SK-N-SH treated with all-trans-retinoic acid at 6 μM for 48 hours (cell line): Measurements from ENCODE around the gene SERPINF2.
"Not testable (repeated sequence)": the region's sequence is repeated elsewhere in the genome, so short reads cannot be mapped to it uniquely, and the experiment has no call there.

ENCODE experiments used
- ATAC-seq: fragments of 200-7000 bp; cut with Tn5 transposase; 3 replicates; pipeline ENCODE4 v1.9.1; 2020; ENCODE audit warnings: mild to moderate bottlenecking, moderate library complexity
- ARNTL ChIP-seq: fragments of 450-650 bp; formaldehyde crosslinking; IDR thresholded peaks from 2 replicates; pipeline ENCODE4 v1.5.0; 2020; ENCODE audit warnings: low read depth, mild to moderate bottlenecking, moderate library complexity, borderline replicate concordance
- BACH2 ChIP-seq: fragments of 250-450 bp; sonication (Bioruptor Pico); IDR thresholded peaks from 2 replicates; pipeline ENCODE4 v1.9.0; 2021; ENCODE audit warnings: mild to moderate bottlenecking, borderline replicate concordance
- CREB5 ChIP-seq: fragments of 250-450 bp; sonication (Bioruptor Pico); IDR thresholded peaks from 2 replicates; pipeline ENCODE4 v1.5.1; 2020; ENCODE audit warnings: low read depth, mild to moderate bottlenecking, moderate library complexity
- CSDC2 ChIP-seq: fragments of 250-450 bp; sonication (Bioruptor Pico); IDR thresholded peaks from 2 replicates; pipeline ENCODE4 v1.5.0; 2020; ENCODE audit warnings: mild to moderate bottlenecking, moderate library complexity
- CSRNP3 ChIP-seq: fragments of 250-450 bp; sonication (Bioruptor Pico); IDR thresholded peaks from 2 replicates; pipeline ENCODE4 v1.5.1; 2021; ENCODE audit warnings: mild to moderate bottlenecking, moderate library complexity
- ESRRG ChIP-seq: fragments of 250-450 bp; sonication (Bioruptor Pico); IDR thresholded peaks from 2 replicates; pipeline ENCODE4 v1.6.1; 2021; ENCODE audit warnings: mild to moderate bottlenecking
- GLIS3 ChIP-seq: fragments of 250-450 bp; sonication (Bioruptor Pico); IDR thresholded peaks from 2 replicates; pipeline ENCODE4 v1.5.0; 2020; ENCODE audit warnings: mild to moderate bottlenecking, moderate library complexity
- ISL1 ChIP-seq: fragments of 250-450 bp; sonication (Bioruptor Pico); IDR thresholded peaks from 2 replicates; pipeline ENCODE4 v2.1.2; 2022; ENCODE audit warnings: mild to moderate bottlenecking, moderate library complexity
- OSR1 ChIP-seq: fragments of 250-450 bp; sonication (Bioruptor Pico); IDR thresholded peaks from 2 replicates; pipeline ENCODE4 v1.8.0; 2022; ENCODE audit warnings: moderate library complexity, mild to moderate bottlenecking, inconsistent platforms
- PATZ1 ChIP-seq: fragments of 250-450 bp; sonication (Bioruptor Pico); IDR thresholded peaks from 2 replicates; pipeline ENCODE4 v1.8.0; 2020; ENCODE audit warnings: mild to moderate bottlenecking, moderate library complexity, borderline replicate concordance
- POU6F1 ChIP-seq: fragments of 250-450 bp; sonication (Bioruptor Pico); IDR thresholded peaks from 2 replicates; pipeline ENCODE4 v1.8.0; 2021; ENCODE audit warnings: low read depth, mild to moderate bottlenecking, moderate library complexity, borderline replicate concordance
- PPARA ChIP-seq: fragments of 250-450 bp; sonication (Bioruptor Pico); IDR thresholded peaks from 2 replicates; pipeline ENCODE4 v1.5.0; 2020; ENCODE audit warnings: mild to moderate bottlenecking, borderline replicate concordance
- RARB ChIP-seq: fragments of 250-450 bp; sonication (Bioruptor Pico); IDR thresholded peaks from 2 replicates; pipeline ENCODE4 v1.8.0; 2021; ENCODE audit warnings: mild to moderate bottlenecking, moderate library complexity
- SNAI2 ChIP-seq: fragments of 250-450 bp; sonication (Bioruptor Pico); IDR thresholded peaks from 2 replicates; pipeline ENCODE4 v1.5.0; 2020; ENCODE audit warnings: mild to moderate bottlenecking, moderate library complexity
- TCF4 ChIP-seq: fragments of 250-450 bp; sonication (Bioruptor Pico); IDR thresholded peaks from 2 replicates; pipeline ENCODE4 v1.8.0; 2021; ENCODE audit warnings: mild to moderate bottlenecking, moderate library complexity, borderline replicate concordance
- TOX ChIP-seq: fragments of 250-450 bp; sonication (Bioruptor Pico); IDR thresholded peaks from 2 replicates; pipeline ENCODE4 v1.8.0; 2021; ENCODE audit warnings: mild to moderate bottlenecking, moderate library complexity, borderline replicate concordance
- TSHZ2 ChIP-seq: fragments of 250-450 bp; sonication (Bioruptor Pico); IDR thresholded peaks from 2 replicates; pipeline ENCODE4 v1.5.0; 2020; ENCODE audit warnings: mild to moderate bottlenecking, moderate library complexity
- ZFP3 ChIP-seq: fragments of 250-450 bp; sonication (Bioruptor Pico); IDR thresholded peaks from 2 replicates; pipeline ENCODE4 v1.5.0; 2020; ENCODE audit warnings: mild to moderate bottlenecking, moderate library complexity
- ZFP30 ChIP-seq: fragments of 450-650 bp; formaldehyde crosslinking; IDR thresholded peaks from 2 replicates; pipeline ENCODE4 v1.5.0; 2022; ENCODE audit warnings: mild to moderate bottlenecking, moderate library complexity
- ZNF565 ChIP-seq: fragments of 450-650 bp; formaldehyde crosslinking; conservative IDR thresholded peaks from 2 replicates; pipeline ENCODE4 v1.5.0; 2020; ENCODE audit warnings: low read depth, mild to moderate bottlenecking, moderate library complexity
- ZNF70 ChIP-seq: fragments of 450-650 bp; formaldehyde crosslinking; IDR thresholded peaks from 2 replicates; pipeline ENCODE4 v1.5.0; 2020; ENCODE audit warnings: mild to moderate bottlenecking, moderate library complexity
- ZNF8 ChIP-seq: fragments of 450-650 bp; formaldehyde crosslinking; IDR thresholded peaks from 2 replicates; pipeline ENCODE4 v1.5.0; 2020; ENCODE audit warnings: mild to moderate bottlenecking, moderate library complexity

Gene SERPINF2

GRCh38 chr17:1736348-1737281 lies 6.1 kb upstream of the SERPINF2 start:
- ATAC-seq = peak; percentile 20; the same call in 2 of the 3 replicates
- no peak for TF ChIP-seq TSHZ2 (CRISPR knock-in tag)
- TF ChIP-seq OSR1 (CRISPR knock-in tag) = no peak
- TF ChIP-seq ZNF565 (CRISPR knock-in tag) = no peak
- TF ChIP-seq ISL1 (CRISPR knock-in tag) = no peak
- no peak for TF ChIP-seq ARNTL (CRISPR knock-in tag)
- TF ChIP-seq ZFP3 = no peak
- no peak for TF ChIP-seq ZFP30 (CRISPR knock-in tag)
- TF ChIP-seq BACH2 (CRISPR knock-in tag) = no peak
- TF ChIP-seq CSRNP3 = no peak
- no peak for TF ChIP-seq ESRRG (CRISPR knock-in tag)
- TF ChIP-seq POU6F1 (CRISPR knock-in tag) = no peak
- no peak for TF ChIP-seq TCF4
- TF ChIP-seq RARB (CRISPR knock-in tag) = no peak
- no peak for TF ChIP-seq CREB5 (CRISPR knock-in tag)
- no peak for TF ChIP-seq GLIS3 (CRISPR knock-in tag)
- no peak for TF ChIP-seq PPARA
- TF ChIP-seq TOX (CRISPR knock-in tag) = no peak

- TF ChIP-seq ZNF70 (CRISPR knock-in tag) (no peak), RARB (CRISPR knock-in tag) (no peak), CREB5 (CRISPR knock-in tag) (no peak), PATZ1 (no peak), CSDC2 (CRISPR knock-in tag) (no peak), ZNF8 (CRISPR knock-in tag) (no peak), SNAI2 (CRISPR knock-in tag) (no peak), CSRNP3 (no peak), GLIS3 (CRISPR knock-in tag) (no peak), ISL1 (CRISPR knock-in tag) (no peak), TCF4 (no peak), POU6F1 (CRISPR knock-in tag) (no peak), ZNF565 (CRISPR knock-in tag) (no peak), ZFP3 (no peak), ZFP30 (CRISPR knock-in tag) (no peak), TOX (CRISPR knock-in tag) (no peak)
- ATAC-seq = no peak
These were observed 5.0 kb upstream of the SERPINF2 start for GRCh38 chr17:1737531-1738291.

- not testable (repeated sequence) for ATAC-seq
These were observed 772 bp upstream of the SERPINF2 start for GRCh38 chr17:1741899-1742298.
